Astrocyte of the spinal cord (primary cell): Measurements from ENCODE around the gene SPRR1A.

Experiments used
- DNase-seq: peaks from one replicate; pipeline ENCODE4 v3.0.0; 2011; ENCODE audit warnings: low read depth, low spot score
- H3K4me3 ChIP-seq: 2 replicates; pipeline ENCODE4 v1.5.1; 2011; ENCODE audit warnings: low read depth, mild to moderate bottlenecking, low read length, moderate library complexity
- in situ Hi-C: cut with HindIII; loops from 2 replicates; pipeline ENCODE4 v1.10.0; 2017; ENCODE audit warnings: low sequenced_read_pairs
- TF ChIP-seq, protein P1 (sequence below): IDR thresholded peaks from 2 replicates; pipeline ENCODE4 v1.5.1; 2012; ENCODE audit warnings: low read depth, mild to moderate bottlenecking, low read length, inconsistent platforms

The SPRR1A gene

DNA sequence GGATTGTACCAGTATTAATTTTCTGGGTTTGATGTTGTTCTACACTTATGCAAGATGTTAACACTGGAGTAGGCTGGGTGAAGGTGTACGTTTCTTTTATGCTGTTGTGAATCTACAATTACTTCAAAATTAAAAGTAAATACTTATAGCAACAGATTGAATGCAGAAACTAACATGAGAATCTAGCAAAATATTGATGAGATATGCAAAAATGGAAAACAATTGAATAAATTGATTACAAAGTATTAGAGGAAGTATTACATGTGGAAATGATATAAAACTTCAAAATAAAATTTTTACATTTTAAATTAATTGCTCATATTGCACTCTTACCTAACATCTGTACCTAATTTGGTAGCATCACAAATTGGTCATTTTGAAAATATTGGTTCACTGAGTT, 12.0 kb downstream of the SPRR1A start:
- TF ChIP-seq, protein P1, sequence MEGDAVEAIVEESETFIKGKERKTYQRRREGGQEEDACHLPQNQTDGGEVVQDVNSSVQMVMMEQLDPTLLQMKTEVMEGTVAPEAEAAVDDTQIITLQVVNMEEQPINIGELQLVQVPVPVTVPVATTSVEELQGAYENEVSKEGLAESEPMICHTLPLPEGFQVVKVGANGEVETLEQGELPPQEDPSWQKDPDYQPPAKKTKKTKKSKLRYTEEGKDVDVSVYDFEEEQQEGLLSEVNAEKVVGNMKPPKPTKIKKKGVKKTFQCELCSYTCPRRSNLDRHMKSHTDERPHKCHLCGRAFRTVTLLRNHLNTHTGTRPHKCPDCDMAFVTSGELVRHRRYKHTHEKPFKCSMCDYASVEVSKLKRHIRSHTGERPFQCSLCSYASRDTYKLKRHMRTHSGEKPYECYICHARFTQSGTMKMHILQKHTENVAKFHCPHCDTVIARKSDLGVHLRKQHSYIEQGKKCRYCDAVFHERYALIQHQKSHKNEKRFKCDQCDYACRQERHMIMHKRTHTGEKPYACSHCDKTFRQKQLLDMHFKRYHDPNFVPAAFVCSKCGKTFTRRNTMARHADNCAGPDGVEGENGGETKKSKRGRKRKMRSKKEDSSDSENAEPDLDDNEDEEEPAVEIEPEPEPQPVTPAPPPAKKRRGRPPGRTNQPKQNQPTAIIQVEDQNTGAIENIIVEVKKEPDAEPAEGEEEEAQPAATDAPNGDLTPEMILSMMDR: no peak
- in situ Hi-C loops: no loop called here

DNA sequence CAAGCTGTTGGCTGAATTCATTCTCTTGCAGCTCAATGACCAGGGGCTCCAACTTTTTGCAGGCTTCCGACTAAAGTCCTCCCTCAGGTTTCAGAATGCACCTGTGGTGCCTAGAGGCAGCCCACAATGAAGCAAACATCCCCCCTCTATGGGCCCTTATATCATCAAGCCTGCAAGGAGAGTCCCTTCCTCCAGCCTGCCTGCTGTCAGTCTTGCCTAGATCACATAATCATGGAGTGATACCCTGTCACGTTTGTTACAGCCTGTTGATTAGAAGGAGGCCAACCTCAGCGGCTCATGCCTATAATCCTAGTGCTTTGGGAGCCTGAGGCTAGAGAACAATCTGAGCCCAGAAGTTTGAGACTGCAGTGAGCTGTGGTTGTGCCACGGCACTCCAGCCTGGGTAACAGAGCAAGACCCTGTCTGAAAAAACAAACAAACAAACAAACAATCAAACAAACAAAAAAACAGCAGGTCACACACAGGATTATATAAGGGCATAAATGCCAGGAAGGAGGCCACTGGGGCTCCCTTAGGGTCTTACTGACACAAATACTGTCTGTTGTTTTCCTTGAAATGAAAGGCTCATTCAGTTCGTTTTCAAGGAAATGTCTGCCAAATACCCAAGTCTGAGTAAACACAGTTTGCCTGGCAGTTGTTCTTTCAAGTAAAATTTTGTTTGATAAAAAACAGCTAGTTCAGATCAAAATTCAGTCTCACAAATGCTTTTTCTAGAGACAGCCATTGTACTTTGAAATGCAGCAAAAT, 12.9 kb downstream of the SPRR1A start:
- TF ChIP-seq, protein P1: no peak
- in situ Hi-C loops: no loop called here

More for the DNA sequence above, 12.0 kb downstream of the SPRR1A start:
- no peak for DNase-seq
- H3K4me3 ChIP-seq: no peak overlapping the region

DNA sequence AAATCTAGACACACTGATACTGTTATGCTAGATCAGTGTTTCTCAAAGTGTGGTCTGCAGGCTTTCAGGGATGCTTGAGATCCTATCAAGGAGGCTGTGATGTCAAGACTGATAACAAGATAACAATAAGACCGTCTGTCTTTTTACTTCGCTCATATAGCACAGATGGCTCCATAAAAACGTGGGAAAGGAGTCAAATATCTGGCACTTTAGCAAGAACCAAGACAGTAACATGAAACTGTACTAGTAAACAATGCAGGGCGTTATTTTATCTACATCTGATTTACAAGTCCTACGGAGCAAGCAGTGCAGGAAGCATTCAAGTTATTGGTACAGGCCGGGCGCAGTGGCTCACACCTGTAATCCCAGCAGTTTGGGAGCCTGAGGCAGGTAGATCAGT, 14.0 kb downstream of the SPRR1A start:
- no peak overlapping the region for H3K4me3 ChIP-seq
- TF ChIP-seq, protein P1: no peak
- no peak for DNase-seq
- in situ Hi-C loops: no loop called here

More for the DNA sequence above, 12.9 kb downstream of the SPRR1A start:
- DNase-seq: no peak
- no peak overlapping the region for H3K4me3 ChIP-seq

DNA sequence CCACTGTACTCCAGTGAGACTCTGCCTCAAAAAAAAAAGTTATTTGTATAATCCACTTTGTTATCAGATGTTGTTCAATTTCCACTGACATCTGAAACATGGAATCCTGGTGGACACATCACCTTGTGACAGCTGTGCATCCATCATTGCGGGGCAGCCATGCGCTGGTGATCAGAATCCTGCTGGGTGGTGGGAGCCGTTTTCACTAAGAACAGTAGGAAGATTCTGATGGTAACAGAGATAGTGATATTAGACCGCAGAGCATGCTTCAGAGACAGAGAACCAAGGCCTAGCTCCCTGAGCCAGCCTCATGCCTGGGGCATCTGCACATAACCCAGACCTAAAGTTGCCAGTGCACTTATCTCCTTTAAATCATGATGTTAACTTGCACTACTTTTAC, 14.6 kb downstream of the SPRR1A start:
- TF ChIP-seq, protein P1: no peak
- H3K4me3 ChIP-seq: no peak overlapping the region
- no peak for DNase-seq
- in situ Hi-C loops: no loop called here

DNA sequence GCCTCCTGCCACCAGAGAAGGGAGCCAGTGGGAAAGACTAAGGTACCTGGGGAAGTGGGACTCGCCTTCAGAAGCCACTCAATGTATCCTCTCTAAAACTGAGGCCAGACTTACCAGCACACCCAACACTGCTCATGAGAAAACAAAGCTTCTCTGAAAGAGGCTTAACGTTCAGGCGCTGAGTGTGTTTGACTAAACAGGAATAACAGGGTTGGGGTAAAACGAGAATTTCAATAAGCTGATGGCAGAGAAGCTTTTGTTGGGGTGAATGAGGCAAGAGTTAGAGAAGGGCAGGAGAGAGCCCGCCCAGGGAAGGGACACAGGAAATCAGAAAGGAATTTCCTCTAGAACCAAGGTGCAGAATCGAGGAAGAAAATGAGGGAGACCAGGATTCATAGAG, 15.9 kb downstream of the SPRR1A start:
- H3K4me3 ChIP-seq: no peak overlapping the region
- TF ChIP-seq, protein P1: no peak
- in situ Hi-C loops: no loop called here
- no peak for DNase-seq

DNA sequence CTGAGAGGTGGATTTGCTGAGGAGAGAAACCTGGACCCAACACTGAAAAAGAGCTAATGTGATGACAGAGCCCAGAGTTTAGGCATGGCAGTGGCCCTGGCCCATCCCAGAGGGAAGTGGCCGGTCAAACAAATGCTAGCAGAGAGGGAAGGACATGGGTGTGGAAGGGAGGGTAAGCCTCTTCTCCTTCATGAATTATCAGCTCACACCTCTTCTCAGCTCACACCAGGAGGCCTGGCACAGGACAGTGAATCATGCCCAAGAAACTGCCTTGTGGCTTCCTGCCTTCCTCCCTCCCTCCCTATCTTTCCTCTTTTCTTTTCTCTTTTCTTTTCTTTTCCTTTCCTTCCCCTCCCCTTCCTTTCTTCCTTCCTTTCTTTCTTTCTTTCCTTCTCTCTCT, 16.4 kb downstream of the SPRR1A start:
- TF ChIP-seq, protein P1: no peak
- in situ Hi-C loops: no loop called here
- H3K4me3 ChIP-seq: no peak overlapping the region
- DNase-seq: no peak
